ENCODE measurements around the gene NDC80.

NDC80 gene

GRCh38 chr18:2655178-2655953, 84.0 kb downstream of the NDC80 start, which contains the start of gene SMCHD1:
TSS of gene SMCHD1 (plus strand) at chr18:2655726. CDS start at chr18:2656076, 350 bp downstream.
- H4K8ac ChIP-seq (ENCODE audit: low read depth, low read length) = no peak within 1 kb of the TSS
- peaks cover 8% of the 10 kb centered on the region for H3K79me1 ChIP-seq (ENCODE audit: low read depth, low read length)
- H2BK120ac ChIP-seq (ENCODE audit: low read depth, low read length) = peak within 1 kb of the TSS; percentile 72
- H2BK12ac ChIP-seq (ENCODE audit: low read length) = peak within 1 kb of the TSS; percentile 22
- peaks cover 0 to 21% of the 10 kb centered on the region in 2 donors for H3K36me3 ChIP-seq (replicated peaks in 1 of 2; ENCODE audit: control insufficient read depth in 2 of 2, insufficient read depth in 2 of 2, low read length in 2 of 2)
- H2AK5ac ChIP-seq (ENCODE audit: low read depth, low read length) = peak within 1 kb of the TSS; percentile 56
- peak within 1 kb of the TSS; percentile 98 for H3K23ac ChIP-seq (ENCODE audit: low read depth, low read length, poor library complexity)
- peak within 1 kb of the TSS; percentile 93 for H3K27ac ChIP-seq (replicated peaks; ENCODE audit: low read length)
- peaks cover 0 to 6% of the 10 kb centered on the region in 2 donors for H3K9me3 ChIP-seq (replicated peaks in 1 of 2; ENCODE audit: control insufficient read depth in 2 of 2, insufficient read depth in 1 of 2, low read depth in 1 of 2, low read length in 2 of 2)
- H3K9ac ChIP-seq (ENCODE audit: low read depth, low read length, poor library complexity) = peak within 1 kb of the TSS; percentile 99
- H2AFZ ChIP-seq (ENCODE audit: low read length) = peak within 1 kb of the TSS; percentile 97
- no CpG with 5 or more reads among the region's 100 CpGs for WGBS, 2 donors (ENCODE audit: extremely low coverage in 2 of 2, insufficient read length in 2 of 2, insufficient replicate concordance in 1 of 2)
- peak within 1 kb of the TSS; percentile 85 for H2BK15ac ChIP-seq (ENCODE audit: low read length)
- peak within 1 kb of the TSS; percentile 59 to 99 for H3K4me3 ChIP-seq (ENCODE audit: low read length in 2 of 2)
- H3K18ac ChIP-seq (ENCODE audit: low read length) = peak within 1 kb of the TSS; percentile 99
- H3K4ac ChIP-seq (ENCODE audit: low read length) = peak within 1 kb of the TSS; percentile 66
- peaks cover 2% of the 10 kb centered on the region in 2 donors for H3K4me1 ChIP-seq (ENCODE audit: control insufficient read depth in 2 of 2, insufficient read depth in 1 of 2, low read depth in 1 of 2, low read length in 2 of 2)
- peaks cover 0 to 12% (median 0%) of the 10 kb centered on the region in 3 experiments for H3K27me3 ChIP-seq (ENCODE audit: control insufficient read depth in 3 of 3, insufficient read depth in 3 of 3, low read depth in 1 of 3, low read length in 3 of 3)
- H3K4me2 ChIP-seq (ENCODE audit: insufficient read depth, low read length, poor library complexity, severe bottlenecking) = peak within 1 kb of the TSS; percentile 96
- peak; percentile 83 for DNase-seq (ENCODE audit: low spot score)
- peak within 1 kb of the TSS; percentile 99 for H2BK5ac ChIP-seq (ENCODE audit: low read length)
- H3K14ac ChIP-seq (ENCODE audit: low read length) = peak within 1 kb of the TSS; percentile 94
- peak within 1 kb of the TSS; percentile 53 for H4K91ac ChIP-seq (ENCODE audit: low read depth, low read length, poor library complexity)

GRCh38 chr18:2655954-2656236, 84.5 kb downstream of the NDC80 start:
- no peak overlapping the region for H2BK12ac ChIP-seq (ENCODE audit: low read length)
- H3K14ac ChIP-seq (ENCODE audit: low read length) = peak overlapping the region; percentile 94
- peak overlapping the region; percentile 59 to 99 for H3K4me3 ChIP-seq (ENCODE audit: low read length in 2 of 2)
- peaks cover 0 to 27% of the 10 kb centered on the region in 2 donors for H3K36me3 ChIP-seq (replicated peaks in 1 of 2; ENCODE audit: control insufficient read depth in 2 of 2, insufficient read depth in 2 of 2, low read length in 2 of 2)
- H2BK120ac ChIP-seq (ENCODE audit: low read depth, low read length) = no peak overlapping the region
- H3K9ac ChIP-seq (ENCODE audit: low read depth, low read length, poor library complexity) = peak overlapping the region; percentile 99
- H3K18ac ChIP-seq (ENCODE audit: low read length) = peak overlapping the region; percentile 97
- peak overlapping the region; percentile 97 for H2AFZ ChIP-seq (ENCODE audit: low read length)
- DNase-seq (ENCODE audit: low spot score) = no peak
- H3K79me1 ChIP-seq (ENCODE audit: low read depth, low read length) = peaks cover 10% of the 10 kb centered on the region
- H3K27me3 ChIP-seq (ENCODE audit: control insufficient read depth in 3 of 3, insufficient read depth in 3 of 3, low read depth in 1 of 3, low read length in 3 of 3) = peaks cover 0 to 12% (median 0%) of the 10 kb centered on the region in 3 experiments
- peak overlapping the region; percentile 94 for H2BK5ac ChIP-seq (ENCODE audit: low read length)
- peak overlapping the region; percentile 98 for H3K23ac ChIP-seq (ENCODE audit: low read depth, low read length, poor library complexity)
- H2BK15ac ChIP-seq (ENCODE audit: low read length) = no peak overlapping the region
- peaks cover 0 to 11% of the 10 kb centered on the region in 2 donors for H3K9me3 ChIP-seq (replicated peaks in 1 of 2; ENCODE audit: control insufficient read depth in 2 of 2, insufficient read depth in 1 of 2, low read depth in 1 of 2, low read length in 2 of 2)
- H4K8ac ChIP-seq (ENCODE audit: low read depth, low read length) = no peak overlapping the region
- peak overlapping the region; percentile 96 for H3K4me2 ChIP-seq (ENCODE audit: insufficient read depth, low read length, poor library complexity, severe bottlenecking)
- WGBS, 2 donors (ENCODE audit: extremely low coverage in 2 of 2, insufficient read length in 2 of 2, insufficient replicate concordance in 1 of 2) = no CpG with 5 or more reads among the region's 37 CpGs
- peaks cover 2% of the 10 kb centered on the region in 2 donors for H3K4me1 ChIP-seq (ENCODE audit: control insufficient read depth in 2 of 2, insufficient read depth in 1 of 2, low read depth in 1 of 2, low read length in 2 of 2)
- peak overlapping the region; percentile 53 for H3K4ac ChIP-seq (ENCODE audit: low read length)
- peak overlapping the region; percentile 93 for H3K27ac ChIP-seq (replicated peaks; ENCODE audit: low read length)
- H4K91ac ChIP-seq (ENCODE audit: low read depth, low read length, poor library complexity) = no peak overlapping the region
- H2AK5ac ChIP-seq (ENCODE audit: low read depth, low read length) = no peak overlapping the region

DNA sequence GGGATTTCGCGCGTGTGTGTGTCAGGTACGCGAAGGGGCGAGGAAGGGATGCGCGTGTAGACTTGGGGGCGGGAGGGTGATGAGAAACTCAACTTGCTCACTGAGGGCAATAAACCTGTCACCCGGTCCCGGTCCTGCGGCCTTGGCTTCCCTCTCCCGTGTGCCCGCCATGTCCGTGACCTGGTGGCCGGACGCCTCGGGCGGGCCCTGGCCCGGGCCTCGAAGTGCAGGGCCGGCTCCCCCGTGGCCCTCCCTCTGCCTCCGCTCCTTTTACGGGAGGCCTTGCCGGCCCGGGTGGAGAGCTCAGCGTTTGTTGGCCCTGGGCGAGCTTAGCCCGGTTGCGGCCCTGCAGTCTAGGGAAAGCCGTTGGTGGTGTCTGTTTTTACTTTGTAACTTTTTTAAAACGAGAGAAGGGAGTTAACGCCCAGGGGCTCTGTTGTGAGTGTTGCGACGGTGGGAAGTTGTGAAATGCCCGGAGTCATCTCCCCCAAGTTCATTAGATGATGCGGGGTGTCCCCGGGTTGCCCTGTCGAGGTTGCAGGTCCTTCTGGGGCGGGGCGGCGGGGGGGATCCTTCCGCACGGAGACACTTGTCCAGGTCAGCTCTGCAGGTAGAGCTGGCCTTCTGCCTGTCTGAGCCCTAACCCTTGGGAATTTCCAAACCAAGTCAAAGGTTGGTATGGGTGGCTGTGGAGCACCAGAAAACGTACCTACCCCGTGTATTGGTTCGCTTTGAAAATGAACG, 85.1 kb downstream of the NDC80 start:
- Histone ChIP-seq H3K14ac (ENCODE audit: low read length) (peak overlapping the region; percentile 94), H3K4me3 (ENCODE audit: low read length in 2 of 2) (peak overlapping the region; percentile 59 to 99), H3K18ac (ENCODE audit: low read length) (peak overlapping the region; percentile 97), H3K79me1 (ENCODE audit: low read depth, low read length) (peaks cover 11% of the 10 kb centered on the region), H2BK15ac (ENCODE audit: low read length) (no peak overlapping the region), H3K9ac (ENCODE audit: low read depth, low read length, poor library complexity) (peak overlapping the region; percentile 99), H3K4me2 (ENCODE audit: insufficient read depth, low read length, poor library complexity, severe bottlenecking) (peak overlapping the region; percentile 96), H2AFZ (ENCODE audit: low read length) (peak overlapping the region; percentile 97), H3K27ac (replicated peaks; ENCODE audit: low read length) (peak overlapping the region; percentile 93), H3K23ac (ENCODE audit: low read depth, low read length, poor library complexity) (peak overlapping the region; percentile 65), H3K9me3 (replicated peaks in 1 of 2; ENCODE audit: control insufficient read depth in 2 of 2, insufficient read depth in 1 of 2, low read depth in 1 of 2, low read length in 2 of 2) (peaks cover 0 to 14% of the 10 kb centered on the region in 2 donors), H3K36me3 (replicated peaks in 1 of 2; ENCODE audit: control insufficient read depth in 2 of 2, insufficient read depth in 2 of 2, low read length in 2 of 2) (peaks cover 0 to 30% of the 10 kb centered on the region in 2 donors), H2AK5ac (ENCODE audit: low read depth, low read length) (no peak overlapping the region), H2BK120ac (ENCODE audit: low read depth, low read length) (no peak overlapping the region), H3K4me1 (ENCODE audit: control insufficient read depth in 2 of 2, insufficient read depth in 1 of 2, low read depth in 1 of 2, low read length in 2 of 2) (peaks cover 2% of the 10 kb centered on the region in 2 donors), H2BK5ac (ENCODE audit: low read length) (peak overlapping the region; percentile 94), H3K27me3 (ENCODE audit: control insufficient read depth in 3 of 3, insufficient read depth in 3 of 3, low read depth in 1 of 3, low read length in 3 of 3) (peaks cover 0 to 12% (median 0%) of the 10 kb centered on the region in 3 experiments), H2BK12ac (ENCODE audit: low read length) (peak overlapping the region; percentile 10), H3K4ac (ENCODE audit: low read length) (peak overlapping the region; percentile 53), H4K8ac (ENCODE audit: low read depth, low read length) (no peak overlapping the region), H4K91ac (ENCODE audit: low read depth, low read length, poor library complexity) (no peak overlapping the region)
- no CpG with 5 or more reads among the region's 49 CpGs for WGBS, 2 donors (ENCODE audit: extremely low coverage in 2 of 2, insufficient read length in 2 of 2, insufficient replicate concordance in 1 of 2)
- DNase-seq (ENCODE audit: low spot score) = no peak
